Activated T-cell treated with anti-CD3 and anti-CD28 coated beads, Interleukin-2, amount 50 U/mL, for 4 hours (primary cell): ENCODE results near the gene TOX3. TPM values are rescaled to one million over a fixed set of nuclear protein-coding genes. Genes with fewer than 3 reads are reported as not detected.

ENCODE experiments used
- ATAC-seq, 2 donors: fragments of 200-7000 bp; cut with Tn5 transposase; one replicate each; pipeline ENCODE4 v1.10.0; 2021
- DNase-seq: peaks from one replicate; pipeline ENCODE4 v3.0.0-alpha.2; 2020
- H3K27me3 Mint-ChIP-seq: one replicate; pipeline ENCODE4 v1.8.0; 2021; ENCODE audit warnings: low read depth, mixed read lengths
- H3K36me3 Mint-ChIP-seq: one replicate; pipeline ENCODE4 v1.8.0; 2022; ENCODE audit warnings: mixed read lengths; ENCODE audit not compliant: insufficient read depth
- H3K4me1 Mint-ChIP-seq: one replicate; pipeline ENCODE4 v1.8.0; 2021; ENCODE audit warnings: low read depth, mixed read lengths
- H3K4me3 Mint-ChIP-seq: one replicate; pipeline ENCODE4 v1.8.0; 2021; ENCODE audit warnings: mild to moderate bottlenecking, moderate library complexity, mixed read lengths
- H3K9me3 Mint-ChIP-seq: one replicate; pipeline ENCODE4 v1.8.0; 2021; ENCODE audit warnings: mixed read lengths
- total RNA-seq, 3 donors: library from RNA; stranded (reverse); gene quantifications; one replicate each; pipeline ENCODE4 v1.2.1, GENCODE V29; 2021

Gene TOX3
- under 1 TPM in 1 of 3 donors, not detected in 2; 0.08 TPM for total RNA-seq

GRCh38 chr16:52547004-52547833 is at the start of gene TOX3:
Gene TOX3 (minus strand): TSS chr16:52547143. CDS start chr16:52546723, 420 bp downstream.
- peak in 1 of 2 donors; percentile 30 for ATAC-seq

GRCh38 chr16:52592778-52593177 is 45.8 kb upstream of the TOX3 start:
- no peaks in the 10 kb centered on the region for H3K9me3 Mint-ChIP-seq
- no peaks in the 10 kb centered on the region for H3K36me3 Mint-ChIP-seq
- ATAC-seq (no peak), DNase-seq (no peak)
- H3K4me3 Mint-ChIP-seq: no peak overlapping the region
- H3K27me3 Mint-ChIP-seq: peaks cover 2% of the 10 kb centered on the region
- no peaks in the 10 kb centered on the region for H3K4me1 Mint-ChIP-seq

More at GRCh38 chr16:52547004-52547833, at the start of gene TOX3:
- H3K36me3 Mint-ChIP-seq: no peaks in the 10 kb centered on the region
- no peak for DNase-seq
- no peaks in the 10 kb centered on the region for H3K9me3 Mint-ChIP-seq
- no peak within 1 kb of the TSS for H3K4me3 Mint-ChIP-seq
- no peaks in the 10 kb centered on the region for H3K4me1 Mint-ChIP-seq
- H3K27me3 Mint-ChIP-seq: peaks cover 45% of the 10 kb centered on the region

DNA sequence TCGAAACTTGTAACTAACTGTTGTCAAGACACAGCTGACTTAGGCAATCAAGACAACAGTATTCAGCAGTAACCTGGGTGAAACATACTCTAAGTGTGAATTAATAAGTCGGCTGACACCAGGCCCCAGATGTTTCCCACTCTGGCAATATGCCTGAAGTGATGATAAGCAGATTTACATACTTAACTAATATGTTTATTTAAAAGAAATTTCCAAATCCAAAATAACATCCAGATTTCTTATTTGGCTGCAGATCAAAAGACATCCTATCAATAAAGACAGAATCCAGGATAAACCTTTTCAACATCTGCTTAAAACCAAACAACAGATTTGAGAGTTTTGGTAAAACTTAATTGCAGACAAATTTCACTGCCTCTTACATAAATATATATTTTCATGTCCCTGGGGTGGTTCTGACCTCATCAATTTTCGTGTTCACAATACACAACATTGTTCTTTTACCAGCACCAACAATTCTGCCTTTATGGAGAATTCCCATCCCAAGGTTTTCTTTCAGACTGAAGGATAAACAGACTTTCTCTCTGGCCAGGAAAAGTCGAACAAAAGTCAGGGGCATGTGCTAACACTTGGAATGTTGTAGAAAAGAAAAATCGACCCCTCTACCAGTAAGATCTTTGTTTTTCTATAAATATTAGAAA is 45.1 kb upstream of the TOX3 start:
- Mint-ChIP-seq H3K9me3 (no peaks in the 10 kb centered on the region), H3K4me1 (no peaks in the 10 kb centered on the region), H3K4me3 (no peak overlapping the region), H3K36me3 (no peaks in the 10 kb centered on the region), H3K27me3 (peaks cover 2% of the 10 kb centered on the region)
- ATAC-seq: no peak
- no peak for DNase-seq

- Mint-ChIP-seq H3K36me3 (no peaks in the 10 kb centered on the region), H3K9me3 (no peaks in the 10 kb centered on the region)
- DNase-seq: no peak
Observed at GRCh38 chr16:52591471-52591870, 44.5 kb upstream of the TOX3 start.

GRCh38 chr16:52586159-52586558 is 39.2 kb upstream of the TOX3 start:
- no peaks in the 10 kb centered on the region for H3K4me1 Mint-ChIP-seq
- no peaks in the 10 kb centered on the region for H3K9me3 Mint-ChIP-seq
- ATAC-seq (no peak), DNase-seq (no peak)
- no peaks in the 10 kb centered on the region for H3K36me3 Mint-ChIP-seq
- peaks cover 2% of the 10 kb centered on the region for H3K27me3 Mint-ChIP-seq
- no peak overlapping the region for H3K4me3 Mint-ChIP-seq

More at GRCh38 chr16:52591471-52591870, 44.5 kb upstream of the TOX3 start:
- Mint-ChIP-seq H3K4me3 (no peak overlapping the region), H3K4me1 (no peaks in the 10 kb centered on the region), H3K27me3 (peaks cover 2% of the 10 kb centered on the region)
- no peak for ATAC-seq

GRCh38 chr16:52584354-52585320 is 37.7 kb upstream of the TOX3 start:
- Mint-ChIP-seq H3K4me1 (no peaks in the 10 kb centered on the region), H3K36me3 (no peaks in the 10 kb centered on the region), H3K4me3 (no peak overlapping the region), H3K9me3 (no peaks in the 10 kb centered on the region), H3K27me3 (no peaks in the 10 kb centered on the region)
- ATAC-seq (no peak), DNase-seq (no peak)

DNA sequence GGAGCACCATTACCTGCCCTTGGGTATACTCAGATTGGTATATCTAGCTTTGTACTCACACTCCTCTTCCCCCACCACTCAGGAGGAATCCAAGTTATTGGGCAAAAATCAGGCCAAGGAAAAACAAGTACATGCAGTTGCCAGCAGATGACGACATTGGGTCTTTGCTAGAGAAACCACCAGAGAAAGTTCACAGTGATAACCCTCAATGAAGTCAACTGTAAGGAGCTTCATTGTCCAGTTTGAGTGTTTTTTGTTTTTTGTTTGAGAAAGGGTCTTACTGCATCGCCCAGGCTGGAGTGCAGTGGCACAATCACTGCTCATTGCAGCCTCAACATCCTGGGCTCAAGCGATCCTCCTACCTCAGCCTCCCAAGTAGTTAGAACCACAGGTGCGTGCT is 34.6 kb upstream of the TOX3 start:
- Mint-ChIP-seq H3K36me3 (no peaks in the 10 kb centered on the region), H3K27me3 (no peaks in the 10 kb centered on the region), H3K9me3 (no peaks in the 10 kb centered on the region), H3K4me1 (no peaks in the 10 kb centered on the region), H3K4me3 (no peak overlapping the region)
- no peak for DNase-seq
- no peak for ATAC-seq

GRCh38 chr16:52580488-52580887 is 33.5 kb upstream of the TOX3 start:
- no peaks in the 10 kb centered on the region for H3K4me1 Mint-ChIP-seq
- DNase-seq: no peak
- H3K36me3 Mint-ChIP-seq: no peaks in the 10 kb centered on the region
- ATAC-seq: no peak
- no peaks in the 10 kb centered on the region for H3K27me3 Mint-ChIP-seq
- H3K9me3 Mint-ChIP-seq: no peaks in the 10 kb centered on the region
- no peak overlapping the region for H3K4me3 Mint-ChIP-seq

GRCh38 chr16:52578829-52579498 is 32.0 kb upstream of the TOX3 start:
- ATAC-seq: no peak
- Mint-ChIP-seq H3K4me3 (no peak overlapping the region), H3K36me3 (no peaks in the 10 kb centered on the region), H3K27me3 (no peaks in the 10 kb centered on the region), H3K9me3 (no peaks in the 10 kb centered on the region), H3K4me1 (no peaks in the 10 kb centered on the region)
- DNase-seq: no peak

- no peaks in the 10 kb centered on the region for H3K9me3 Mint-ChIP-seq
- H3K4me1 Mint-ChIP-seq: no peaks in the 10 kb centered on the region
- H3K27me3 Mint-ChIP-seq: no peaks in the 10 kb centered on the region
- DNase-seq (no peak), ATAC-seq (no peak)
- H3K36me3 Mint-ChIP-seq: no peaks in the 10 kb centered on the region
- H3K4me3 Mint-ChIP-seq: no peak overlapping the region
Observed at GRCh38 chr16:52578007-52578828, 31.3 kb upstream of the TOX3 start.

GRCh38 chr16:52577130-52577706 is 30.3 kb upstream of the TOX3 start:
- DNase-seq (no peak), ATAC-seq (no peak)
- H3K9me3 Mint-ChIP-seq: no peaks in the 10 kb centered on the region
- H3K36me3 Mint-ChIP-seq: no peaks in the 10 kb centered on the region
- H3K4me1 Mint-ChIP-seq: no peaks in the 10 kb centered on the region
- H3K27me3 Mint-ChIP-seq: no peaks in the 10 kb centered on the region
- no peak overlapping the region for H3K4me3 Mint-ChIP-seq

DNA sequence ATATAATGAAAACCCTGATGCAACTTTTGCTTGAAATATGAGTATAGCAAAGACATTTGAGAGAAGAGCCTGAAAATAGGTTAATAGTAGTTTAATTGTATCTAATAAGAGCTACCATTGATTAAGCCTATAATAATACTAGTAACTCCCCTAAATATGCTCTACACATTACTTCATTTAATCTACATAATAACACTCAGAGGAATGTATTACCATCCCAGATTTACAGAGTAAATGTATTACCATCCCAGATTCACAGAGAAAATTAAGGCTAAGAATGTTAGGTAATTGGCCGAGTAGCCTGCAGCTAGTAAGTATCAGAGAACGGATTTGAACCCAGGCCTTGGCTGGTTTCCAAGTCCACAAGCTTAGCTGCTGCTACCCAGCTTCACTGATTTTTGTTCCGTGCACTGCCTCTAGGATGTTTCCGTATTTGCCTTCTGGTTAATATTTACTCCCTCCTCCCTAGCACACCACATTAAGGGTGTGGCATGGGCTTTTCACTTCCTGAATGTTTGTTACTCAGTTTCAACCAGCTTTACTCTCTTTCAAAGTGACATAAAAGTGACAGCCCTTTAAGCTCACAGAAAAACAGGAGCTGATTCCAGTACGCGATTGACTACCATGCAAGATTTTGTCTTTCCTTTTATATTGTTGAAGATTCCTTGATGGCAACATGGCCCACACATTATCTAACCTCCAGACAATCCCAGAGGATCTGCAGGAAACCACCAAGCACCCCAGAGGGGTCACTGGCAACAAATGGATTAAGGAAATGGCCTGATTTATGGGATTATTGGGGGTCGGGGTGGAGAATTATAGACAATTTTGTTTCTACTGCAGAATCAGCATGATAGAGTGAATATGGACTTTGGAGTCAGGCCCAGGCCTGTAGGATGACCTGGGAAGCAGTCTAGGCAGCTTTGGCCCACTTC is 26.7 kb upstream of the TOX3 start:
- no peaks in the 10 kb centered on the region for H3K4me1 Mint-ChIP-seq
- ATAC-seq (no peak), DNase-seq (no peak)
- no peaks in the 10 kb centered on the region for H3K36me3 Mint-ChIP-seq
- peaks cover 4% of the 10 kb centered on the region for H3K9me3 Mint-ChIP-seq
- no peak overlapping the region for H3K4me3 Mint-ChIP-seq
- H3K27me3 Mint-ChIP-seq: no peaks in the 10 kb centered on the region
